ENCODE results near the gene TNRC6B. TPM values are rescaled to one million over a fixed set of nuclear protein-coding genes. Genes with fewer than 3 reads are reported as not detected.

Gene TNRC6B
- total RNA-seq, 1 experiment from 2014 or later: 44.6 TPM

DNA sequence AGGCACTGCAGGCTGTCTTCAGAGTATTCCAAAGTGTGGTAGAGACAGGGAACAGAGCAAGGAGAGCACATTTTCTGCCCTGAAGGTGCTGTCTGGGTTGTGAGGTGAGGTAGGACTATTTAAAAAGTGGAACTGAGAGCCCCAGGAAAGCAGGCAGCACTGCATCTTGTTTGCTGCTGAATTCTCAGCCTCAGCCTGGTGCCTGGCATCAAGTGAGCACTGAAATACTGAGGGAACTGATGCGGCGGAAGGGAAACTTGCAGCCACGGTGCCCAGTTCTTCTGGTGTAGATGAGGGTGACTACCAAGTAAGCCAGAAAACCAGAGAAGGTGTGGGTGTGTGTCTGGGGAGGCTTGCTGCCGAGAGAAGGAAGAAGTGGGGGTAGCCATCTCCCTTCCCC, 59.5 kb downstream of the TNRC6B start:
- H3K4me1 Mint-ChIP-seq (ENCODE audit: low read depth, unreplicated experiment): peaks cover 67% of the 10 kb centered on the region
- intact Hi-C loops (cut with micrococcal nuclease; ENCODE audit: unreplicated experiment): no loop called here
- H3K9me3 Mint-ChIP-seq (ENCODE audit: low read depth, unreplicated experiment): no peaks in the 10 kb centered on the region
- TF ChIP-seq, protein P1, sequence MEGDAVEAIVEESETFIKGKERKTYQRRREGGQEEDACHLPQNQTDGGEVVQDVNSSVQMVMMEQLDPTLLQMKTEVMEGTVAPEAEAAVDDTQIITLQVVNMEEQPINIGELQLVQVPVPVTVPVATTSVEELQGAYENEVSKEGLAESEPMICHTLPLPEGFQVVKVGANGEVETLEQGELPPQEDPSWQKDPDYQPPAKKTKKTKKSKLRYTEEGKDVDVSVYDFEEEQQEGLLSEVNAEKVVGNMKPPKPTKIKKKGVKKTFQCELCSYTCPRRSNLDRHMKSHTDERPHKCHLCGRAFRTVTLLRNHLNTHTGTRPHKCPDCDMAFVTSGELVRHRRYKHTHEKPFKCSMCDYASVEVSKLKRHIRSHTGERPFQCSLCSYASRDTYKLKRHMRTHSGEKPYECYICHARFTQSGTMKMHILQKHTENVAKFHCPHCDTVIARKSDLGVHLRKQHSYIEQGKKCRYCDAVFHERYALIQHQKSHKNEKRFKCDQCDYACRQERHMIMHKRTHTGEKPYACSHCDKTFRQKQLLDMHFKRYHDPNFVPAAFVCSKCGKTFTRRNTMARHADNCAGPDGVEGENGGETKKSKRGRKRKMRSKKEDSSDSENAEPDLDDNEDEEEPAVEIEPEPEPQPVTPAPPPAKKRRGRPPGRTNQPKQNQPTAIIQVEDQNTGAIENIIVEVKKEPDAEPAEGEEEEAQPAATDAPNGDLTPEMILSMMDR (IDR thresholded peaks at IDR 0.05; ENCODE audit: unreplicated experiment): no peak
- H3K4me3 Mint-ChIP-seq (ENCODE audit: low read depth, unreplicated experiment): no peak overlapping the region
- no TSS peak for BruUV-seq (replicated peaks)
- CTCF ChIA-PET: no interaction called here
- no peaks in the 10 kb centered on the region for H3K27me3 Mint-ChIP-seq (ENCODE audit: unreplicated experiment)
- peaks cover 20% of the 10 kb centered on the region for H3K36me3 Mint-ChIP-seq (ENCODE audit: insufficient read depth, unreplicated experiment)
- no peak for DNase-seq
- no peak overlapping the region for H3K27ac Mint-ChIP-seq (ENCODE audit: unreplicated experiment)

DNA sequence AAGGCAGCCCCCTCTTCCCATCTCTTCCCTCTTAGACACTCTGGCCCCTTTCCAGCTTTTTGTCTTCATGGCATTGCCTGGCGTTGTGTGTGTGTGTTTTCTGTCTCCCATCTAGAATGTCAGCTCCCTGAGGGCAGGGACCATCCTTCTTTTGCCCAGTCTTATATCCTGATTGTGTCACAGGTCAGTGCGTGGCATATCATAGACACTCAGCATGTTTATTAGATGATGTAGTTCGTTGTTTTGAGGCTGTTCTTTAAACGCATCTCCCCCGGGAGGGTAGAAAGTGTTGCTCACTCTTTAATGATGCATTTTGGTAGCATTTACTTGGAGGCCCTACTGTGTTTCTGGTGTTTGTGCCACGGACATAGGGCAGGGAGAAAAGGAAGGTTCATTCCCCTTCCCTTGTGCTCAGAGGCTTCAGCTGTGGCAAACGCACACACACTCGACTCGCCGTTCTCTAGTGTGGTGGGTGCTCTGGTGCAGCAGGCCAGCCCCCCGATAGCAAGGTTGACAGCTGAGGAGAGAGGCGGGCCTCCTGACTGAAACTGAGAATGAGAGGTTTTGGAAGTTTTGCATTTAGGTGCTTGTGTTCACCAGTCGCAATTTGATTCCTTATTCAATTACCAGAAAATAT, 60.2 kb downstream of the TNRC6B start:
- CTCF ChIA-PET: no interaction called here
- intact Hi-C loops (cut with micrococcal nuclease; ENCODE audit: unreplicated experiment): no loop called here

DNA sequence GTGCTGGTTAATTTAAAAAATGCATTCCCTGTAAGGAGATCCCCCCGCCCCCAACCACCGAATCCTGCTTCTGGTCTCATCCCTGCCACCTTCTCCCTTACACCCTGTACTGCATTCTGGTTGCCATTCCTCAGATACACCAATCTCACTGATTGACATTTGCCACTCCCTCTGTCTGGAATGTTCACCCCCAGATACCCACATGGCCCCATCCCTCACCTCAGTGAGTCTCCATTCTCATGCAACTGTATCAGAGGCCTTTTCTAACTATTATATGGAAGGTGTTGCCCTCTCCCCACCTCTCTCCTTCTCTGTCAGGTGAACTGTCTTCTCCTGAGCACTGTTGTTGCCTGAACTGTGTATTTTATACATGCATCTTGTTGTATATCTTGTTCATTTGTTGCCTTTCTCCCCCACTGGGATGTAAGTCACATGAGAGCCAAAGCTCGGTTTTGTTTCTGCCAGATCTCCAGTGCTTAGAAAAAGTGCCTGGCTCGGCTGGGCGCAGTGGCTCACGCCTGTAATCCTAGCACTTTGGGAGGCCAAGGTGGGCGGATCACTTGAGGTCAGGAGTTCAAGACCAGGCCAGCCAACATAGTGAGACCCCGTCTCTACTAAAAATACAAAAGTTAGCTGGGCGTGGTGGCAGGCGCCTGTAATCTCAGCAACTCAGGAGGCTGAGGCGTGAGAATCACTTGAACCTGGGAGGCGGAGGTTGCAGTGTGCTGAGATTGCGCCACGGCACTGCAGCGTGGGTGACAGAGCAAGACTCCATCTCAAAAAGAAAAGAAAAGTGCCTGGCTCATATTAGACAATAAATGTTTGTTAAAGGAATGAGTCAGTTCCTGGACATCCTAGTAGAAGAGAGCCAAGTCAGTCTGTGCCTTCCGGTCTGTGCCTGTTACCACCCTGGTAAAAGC, 61.0 kb downstream of the TNRC6B start:
- no peaks in the 10 kb centered on the region for H3K9me3 Mint-ChIP-seq (ENCODE audit: low read depth, unreplicated experiment)
- CTCF ChIA-PET: no interaction called here
- TF ChIP-seq, protein P1 (IDR thresholded peaks at IDR 0.05; ENCODE audit: unreplicated experiment): no peak
- H3K27ac Mint-ChIP-seq (ENCODE audit: unreplicated experiment): peak overlapping the region; percentile 67
- no peaks in the 10 kb centered on the region for H3K27me3 Mint-ChIP-seq (ENCODE audit: unreplicated experiment)
- no TSS peak for BruUV-seq (replicated peaks)
- intact Hi-C loops (cut with micrococcal nuclease; ENCODE audit: unreplicated experiment): no loop called here
- H3K4me1 Mint-ChIP-seq (ENCODE audit: low read depth, unreplicated experiment): peaks cover 66% of the 10 kb centered on the region
- H3K4me3 Mint-ChIP-seq (ENCODE audit: low read depth, unreplicated experiment): peak overlapping the region; percentile 59
- DNase-seq: peak; percentile 51
- peaks cover 20% of the 10 kb centered on the region for H3K36me3 Mint-ChIP-seq (ENCODE audit: insufficient read depth, unreplicated experiment)

More for the DNA sequence above, 60.2 kb downstream of the TNRC6B start:
- Mint-ChIP-seq H3K9me3 (ENCODE audit: low read depth, unreplicated experiment) (no peaks in the 10 kb centered on the region), H3K27me3 (ENCODE audit: unreplicated experiment) (no peaks in the 10 kb centered on the region), H3K36me3 (ENCODE audit: insufficient read depth, unreplicated experiment) (peaks cover 20% of the 10 kb centered on the region), H3K4me3 (ENCODE audit: low read depth, unreplicated experiment) (no peak overlapping the region), H3K4me1 (ENCODE audit: low read depth, unreplicated experiment) (peaks cover 66% of the 10 kb centered on the region), H3K27ac (ENCODE audit: unreplicated experiment) (peak overlapping the region; percentile 67)
- TF ChIP-seq, protein P1 (IDR thresholded peaks at IDR 0.05; ENCODE audit: unreplicated experiment): no peak
- no peak for DNase-seq
- BruUV-seq (replicated peaks): no TSS peak

DNA sequence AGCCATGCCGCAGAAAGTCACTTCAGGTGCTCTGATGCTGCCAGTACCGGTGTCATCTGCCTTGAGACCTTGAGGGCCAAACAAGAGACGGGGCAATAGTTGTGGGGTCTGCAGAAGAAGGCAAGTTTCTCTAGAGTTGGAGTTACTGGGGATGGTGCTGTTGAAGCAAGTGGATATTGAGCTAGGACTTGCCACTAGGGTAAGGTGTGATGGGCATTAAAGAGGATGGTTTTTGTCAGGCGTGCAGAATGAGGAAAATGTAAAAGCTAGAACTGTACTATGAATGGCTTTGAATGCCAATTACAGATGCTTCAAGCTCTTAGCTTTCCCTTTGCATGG, 61.6 kb downstream of the TNRC6B start:
- H3K27ac Mint-ChIP-seq (ENCODE audit: unreplicated experiment): peak overlapping the region; percentile 67
- TF ChIP-seq, protein P1 (IDR thresholded peaks at IDR 0.05; ENCODE audit: unreplicated experiment): no peak
- H3K36me3 Mint-ChIP-seq (ENCODE audit: insufficient read depth, unreplicated experiment): peaks cover 20% of the 10 kb centered on the region
- CTCF ChIA-PET: no interaction called here
- DNase-seq: no peak
- H3K9me3 Mint-ChIP-seq (ENCODE audit: low read depth, unreplicated experiment): no peaks in the 10 kb centered on the region
- H3K4me3 Mint-ChIP-seq (ENCODE audit: low read depth, unreplicated experiment): peak overlapping the region; percentile 59
- H3K27me3 Mint-ChIP-seq (ENCODE audit: unreplicated experiment): no peaks in the 10 kb centered on the region
- H3K4me1 Mint-ChIP-seq (ENCODE audit: low read depth, unreplicated experiment): peaks cover 66% of the 10 kb centered on the region
- intact Hi-C loops (cut with micrococcal nuclease; ENCODE audit: unreplicated experiment): no loop called here
- BruUV-seq (replicated peaks): no TSS peak
